IPS DF 6.9 (cell line): Measurements from ENCODE around the gene PGK1.

Experiments used
- DNase-seq: peaks from one replicate; pipeline ENCODE4 v3.0.0-alpha.2; 2013; ENCODE audit warnings: low read depth, low spot score
- H3K27ac ChIP-seq: one replicate; pipeline ENCODE4 v1.5.1; 2013; ENCODE audit warnings: low read length, control low read depth
- H3K27me3 ChIP-seq: 2 replicates; pipeline ENCODE4 v1.6.1; 2013; ENCODE audit warnings: mild to moderate bottlenecking, low read length; ENCODE audit not compliant: control insufficient read depth, insufficient read depth
- H3K36me3 ChIP-seq: 2 replicates; pipeline ENCODE4 v1.6.1; 2013; ENCODE audit warnings: low read length; ENCODE audit not compliant: control insufficient read depth, insufficient read depth
- H3K4me1 ChIP-seq: 2 replicates; pipeline ENCODE4 v1.6.1; 2013; ENCODE audit warnings: low read length; ENCODE audit not compliant: control insufficient read depth, insufficient read depth
- H3K4me3 ChIP-seq: 2 replicates; pipeline ENCODE4 v1.5.1; 2013; ENCODE audit warnings: mild to moderate bottlenecking, low read length
- H3K9me3 ChIP-seq: 2 replicates; pipeline ENCODE4 v1.6.1; 2013; ENCODE audit warnings: low read length, inconsistent platforms; ENCODE audit not compliant: control insufficient read depth, insufficient read depth
- WGBS: extraction: QIAGEN DNeasy Blood & Tissue Kit; methylation state at CpG from one replicate; pipeline ENCODE4 v1.1.7; 2013; ENCODE audit warnings: mixed read lengths, missing lambda C conversion rate; ENCODE audit not compliant: insufficient read length, insufficient coverage; 5-methylcytosine and 5-hydroxymethylcytosine counted together

Gene PGK1

GRCh38 chrX:78092296-78092695 lies 11.8 kb upstream of the PGK1 start:
- no peaks in the 10 kb centered on the region for H3K27me3 ChIP-seq
- WGBS: no CpG with 5 or more reads among the region's 2 CpGs
- no peak overlapping the region for H3K27ac ChIP-seq
- no peaks in the 10 kb centered on the region for H3K4me1 ChIP-seq
- no peak overlapping the region for H3K4me3 ChIP-seq
- H3K36me3 ChIP-seq: no peaks in the 10 kb centered on the region
- no peaks in the 10 kb centered on the region for H3K9me3 ChIP-seq
- DNase-seq: peak; percentile 11

GRCh38 chrX:78098108-78098507 lies 5.9 kb upstream of the PGK1 start:
- no peaks in the 10 kb centered on the region for H3K36me3 ChIP-seq
- H3K27ac ChIP-seq: no peak overlapping the region
- H3K27me3 ChIP-seq: no peaks in the 10 kb centered on the region
- H3K4me3 ChIP-seq: no peak overlapping the region
- H3K9me3 ChIP-seq: no peaks in the 10 kb centered on the region
- no peaks in the 10 kb centered on the region for H3K4me1 ChIP-seq
- no peak for DNase-seq

GRCh38 chrX:78102091-78102490 lies 2.0 kb upstream of the PGK1 start:
- no peaks in the 10 kb centered on the region for H3K4me1 ChIP-seq
- H3K27me3 ChIP-seq: no peaks in the 10 kb centered on the region
- no peak overlapping the region for H3K4me3 ChIP-seq
- no peaks in the 10 kb centered on the region for H3K36me3 ChIP-seq
- H3K9me3 ChIP-seq: no peaks in the 10 kb centered on the region
- no peak for DNase-seq
- no peak overlapping the region for H3K27ac ChIP-seq
- no CpG with 5 or more reads among the region's 1 CpG for WGBS

- Histone ChIP-seq H3K27ac (no peak overlapping the region), H3K27me3 (no peaks in the 10 kb centered on the region), H3K4me1 (no peaks in the 10 kb centered on the region), H3K4me3 (peak overlapping the region; percentile 24; the same call in 1 of the 2 replicates), H3K9me3 (no peaks in the 10 kb centered on the region), H3K36me3 (no peaks in the 10 kb centered on the region)
- no CpG with 5 or more reads among the region's 23 CpGs for WGBS
- DNase-seq: no peak
Measured at GRCh38 chrX:78103001-78103622, 936 bp upstream of the PGK1 start.

- no peak for DNase-seq
- Histone ChIP-seq H3K9me3 (no peaks in the 10 kb centered on the region), H3K36me3 (no peaks in the 10 kb centered on the region), H3K27ac (no peak overlapping the region), H3K27me3 (no peaks in the 10 kb centered on the region), H3K4me1 (no peaks in the 10 kb centered on the region), H3K4me3 (peak overlapping the region; percentile 97)
- WGBS: no CpG with 5 or more reads among the region's 27 CpGs
Measured at GRCh38 chrX:78104447-78105176, 564 bp downstream of the PGK1 start.

- no peaks in the 10 kb centered on the region for H3K9me3 ChIP-seq
Measured at GRCh38 chrX:78105944-78106650, 2.0 kb downstream of the PGK1 start.

GRCh38 chrX:78106651-78106986 lies 2.6 kb downstream of the PGK1 start:
- H3K9me3 ChIP-seq: no peaks in the 10 kb centered on the region
- H3K27me3 ChIP-seq: no peaks in the 10 kb centered on the region
- H3K4me3 ChIP-seq: no peak overlapping the region
- no peak for DNase-seq
- H3K36me3 ChIP-seq: no peaks in the 10 kb centered on the region; the same call in 1 of the 2 replicates
- WGBS: no CpG with 5 or more reads among the region's 1 CpG
- no peak overlapping the region for H3K27ac ChIP-seq
- no peaks in the 10 kb centered on the region for H3K4me1 ChIP-seq

More at GRCh38 chrX:78105944-78106650, 2.0 kb downstream of the PGK1 start:
- no peak for DNase-seq
- Histone ChIP-seq H3K4me1 (no peaks in the 10 kb centered on the region), H3K27me3 (no peaks in the 10 kb centered on the region), H3K36me3 (no peaks in the 10 kb centered on the region), H3K4me3 (peak overlapping the region; percentile 9; the same call in 1 of the 2 replicates), H3K27ac (no peak overlapping the region)
- WGBS: no CpG with 5 or more reads among the region's 11 CpGs

GRCh38 chrX:78109458-78109857 lies 5.4 kb downstream of the PGK1 start:
- DNase-seq: no peak
- no peaks in the 10 kb centered on the region for H3K27me3 ChIP-seq
- peaks cover 3% of the 10 kb centered on the region; the same call in 1 of the 2 replicates for H3K36me3 ChIP-seq
- no peaks in the 10 kb centered on the region for H3K4me1 ChIP-seq
- WGBS: no CpG with 5 or more reads among the region's 2 CpGs
- H3K4me3 ChIP-seq: no peak overlapping the region
- no peak overlapping the region for H3K27ac ChIP-seq
- no peaks in the 10 kb centered on the region for H3K9me3 ChIP-seq

GRCh38 chrX:78111140-78111931 lies 7.3 kb downstream of the PGK1 start:
- no peak for DNase-seq
- Histone ChIP-seq H3K27ac (no peak overlapping the region), H3K4me1 (no peaks in the 10 kb centered on the region), H3K9me3 (no peaks in the 10 kb centered on the region), H3K27me3 (no peaks in the 10 kb centered on the region), H3K4me3 (no peak overlapping the region), H3K36me3 (peaks cover 8% of the 10 kb centered on the region; the same call in 1 of the 2 replicates)
- no CpG with 5 or more reads among the region's 10 CpGs for WGBS

GRCh38 chrX:78116365-78116764 lies 12.3 kb downstream of the PGK1 start:
- no peaks in the 10 kb centered on the region for H3K4me1 ChIP-seq
- H3K4me3 ChIP-seq: no peak overlapping the region
- DNase-seq: no peak
- H3K36me3 ChIP-seq: peaks cover 12% of the 10 kb centered on the region; the same call in 1 of the 2 replicates
- H3K27ac ChIP-seq: no peak overlapping the region
- H3K27me3 ChIP-seq: no peaks in the 10 kb centered on the region
- H3K9me3 ChIP-seq: no peaks in the 10 kb centered on the region
